Right lobe of liver (tissue), 6 donors: ENCODE data around the gene DHRS1. TPM values are rescaled to one million over a fixed set of nuclear protein-coding genes. Genes with fewer than 3 reads are reported as not detected.
A peak's percentile ranks its signal among the peaks of the same experiment; 100 is the strongest.
"Not testable (repeated sequence)": the region's sequence is repeated elsewhere in the genome, so short reads cannot be mapped to it uniquely, and the experiment has no call there.

Experiments
- ATAC-seq, 4 donors: fragments of 200-7000 bp; cut with Tn5 transposase; one replicate each; pipeline ENCODE4 v1.9.1; 2020; ENCODE audit warnings: mild to moderate bottlenecking in 4 of 4, moderate library complexity in 4 of 4
- DNase-seq, 3 donors: peaks; one replicate each; pipeline ENCODE4 v3.0.0-alpha.2; 2020
- H3K27ac ChIP-seq, 3 donors: fragments of 200-600 bp; one replicate each; pipeline ENCODE4 v1.8.0; 2022
- H3K27me3 ChIP-seq, 2 donors: fragments of 200-600 bp; one replicate each; pipeline ENCODE4 v1.8.0; 2022
- H3K36me3 ChIP-seq, 4 donors: fragments of 200-600 bp; sonication (generic) in 1 of 4; one replicate each; pipeline versions ENCODE4 v1.5.1 to v1.8.0; 2017 to 2022; ENCODE audit warnings: control low read depth in 1 of 4
- H3K4me1 ChIP-seq, 4 donors: fragments of 200-600 bp; sonication (generic) in 1 of 4; one replicate each; pipeline versions ENCODE4 v1.5.1 to v1.8.0; 2017 to 2022; ENCODE audit warnings: control low read depth in 1 of 4
- H3K4me3 ChIP-seq, 3 donors: fragments of 200-600 bp; one replicate each; pipeline ENCODE4 v1.8.0; 2022
- H3K9me3 ChIP-seq, 4 donors: fragments of 200-600 bp; sonication (generic) in 1 of 4; one replicate each; pipeline versions ENCODE4 v1.5.1 to v1.8.0; 2017 to 2022; ENCODE audit warnings: control low read depth in 1 of 4
- POLR2A ChIP-seq: fragments of 450-650 bp; IDR thresholded peaks from one replicate; pipeline ENCODE4 v1.6.1; 2017; ENCODE audit warnings: antibody characterized with exemption, mild to moderate bottlenecking
- WGBS: methylation state at CpG from one replicate; pipeline ENCODE4 v1.1.6; 2018; ENCODE audit warnings: low coverage, low lambda C conversion rate; ENCODE audit not compliant: insufficient coverage; ENCODE audit errors: missing lambda C conversion rate; 5-methylcytosine and 5-hydroxymethylcytosine counted together
- intact Hi-C, 2 donors: fragments of 100-400 bp; cut with DNase I; formaldehyde crosslinking; loops; one replicate each; pipeline versions ENCODE4 v1.11.2 to v1.14.1; 2022
- total RNA-seq, 6 experiments: library from RNA; depleted of rRNA in 2 of 6; stranded (reverse); fragments of >200 nt in 2 of 6; fragmentation: NEBNext Ultra II Directional in 3 of 6; extraction: Animal tissue kit (Norgen Biotek cat#: 25700) in 3 of 6; gene quantifications; one replicate each; pipeline versions ENCODE4 v1.1.0 to v1.2.4, GENCODE V29; 2016 to 2023
- TF ChIP-seq, protein P1 (sequence below), 4 donors: fragments of 200-600 bp in 3 of 4; fragments of 450-650 bp in 1 of 4; IDR thresholded peaks; one replicate each; pipeline versions ENCODE4 v1.5.1 to v1.8.0; 2016 to 2022; ENCODE audit warnings: antibody characterized with exemption in 4 of 4, mild to moderate bottlenecking in 2 of 4
- donor health status: DM: no; HTN: yes; CAD: no.
- donor health status: DM: no; HTN: no; CAD: no.
- donor health status: DM: no; HTN: no; CAD: no.
- donor health status: DM: no; HTN: yes; CAD: no.
- donor health status: DM: no; HTN: yes; CAD: no.

DHRS1 gene
- total RNA-seq, 6 experiments from 2014 or later = 49.1 to 89.3 (median 60.1) TPM

- intact Hi-C loops = no loop called here
- H3K9me3 ChIP-seq = no peaks in the 10 kb centered on the region
- ATAC-seq (no peak), DNase-seq (no peak)
- no peak overlapping the region for H3K27ac ChIP-seq
- no peaks in the 10 kb centered on the region for H3K27me3 ChIP-seq
- TF ChIP-seq POLR2A = no peak
- TF ChIP-seq, protein P1, sequence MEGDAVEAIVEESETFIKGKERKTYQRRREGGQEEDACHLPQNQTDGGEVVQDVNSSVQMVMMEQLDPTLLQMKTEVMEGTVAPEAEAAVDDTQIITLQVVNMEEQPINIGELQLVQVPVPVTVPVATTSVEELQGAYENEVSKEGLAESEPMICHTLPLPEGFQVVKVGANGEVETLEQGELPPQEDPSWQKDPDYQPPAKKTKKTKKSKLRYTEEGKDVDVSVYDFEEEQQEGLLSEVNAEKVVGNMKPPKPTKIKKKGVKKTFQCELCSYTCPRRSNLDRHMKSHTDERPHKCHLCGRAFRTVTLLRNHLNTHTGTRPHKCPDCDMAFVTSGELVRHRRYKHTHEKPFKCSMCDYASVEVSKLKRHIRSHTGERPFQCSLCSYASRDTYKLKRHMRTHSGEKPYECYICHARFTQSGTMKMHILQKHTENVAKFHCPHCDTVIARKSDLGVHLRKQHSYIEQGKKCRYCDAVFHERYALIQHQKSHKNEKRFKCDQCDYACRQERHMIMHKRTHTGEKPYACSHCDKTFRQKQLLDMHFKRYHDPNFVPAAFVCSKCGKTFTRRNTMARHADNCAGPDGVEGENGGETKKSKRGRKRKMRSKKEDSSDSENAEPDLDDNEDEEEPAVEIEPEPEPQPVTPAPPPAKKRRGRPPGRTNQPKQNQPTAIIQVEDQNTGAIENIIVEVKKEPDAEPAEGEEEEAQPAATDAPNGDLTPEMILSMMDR (IDR thresholded peaks at IDR 0.05) = no peak
- no peaks in the 10 kb centered on the region for H3K36me3 ChIP-seq
- peaks cover 0 to 18% (median 8%) of the 10 kb centered on the region in 4 donors for H3K4me1 ChIP-seq
- H3K4me3 ChIP-seq = no peak overlapping the region
- 0% methylated on average over 1 of the region's 12 CpGs for WGBS
Measured at GRCh38 chr14:24329073-24329663, 29.6 kb upstream of the DHRS1 start.

GRCh38 chr14:24327914-24328313 is 28.3 kb upstream of the DHRS1 start:
- H3K4me1 ChIP-seq, H3K4me3 ChIP-seq, intact Hi-C loops, H3K9me3 ChIP-seq, H3K36me3 ChIP-seq, ATAC-seq, H3K27ac ChIP-seq, H3K27me3 ChIP-seq: not testable (repeated sequence)
- DNase-seq = peak in 1 of 3 donors; percentile 63
- TF ChIP-seq, protein P1 (IDR thresholded peaks at IDR 0.05) = peak; percentile 58 to 68 (median 59)
- WGBS = 0% methylated on average over 8 of the region's 9 CpGs

GRCh38 chr14:24327303-24327702 is 27.7 kb upstream of the DHRS1 start:
- peak overlapping the region in 1 of 3 donors; percentile 5 for H3K27ac ChIP-seq
- peaks cover 0 to 1% (median under 1%) of the 10 kb centered on the region in 4 donors for H3K4me1 ChIP-seq
- no peak overlapping the region for H3K4me3 ChIP-seq
- no peaks in the 10 kb centered on the region for H3K36me3 ChIP-seq
- no peak for TF ChIP-seq POLR2A
- TF ChIP-seq, protein P1 (IDR thresholded peaks at IDR 0.05) = no peak
- H3K27me3 ChIP-seq = no peaks in the 10 kb centered on the region
- ATAC-seq = peak; percentile 5 to 38 (median 24)
- intact Hi-C loops = no loop called here
- H3K9me3 ChIP-seq = no peaks in the 10 kb centered on the region
- no CpG with 5 or more reads among the region's 2 CpGs for WGBS
- no peak for DNase-seq

DNA sequence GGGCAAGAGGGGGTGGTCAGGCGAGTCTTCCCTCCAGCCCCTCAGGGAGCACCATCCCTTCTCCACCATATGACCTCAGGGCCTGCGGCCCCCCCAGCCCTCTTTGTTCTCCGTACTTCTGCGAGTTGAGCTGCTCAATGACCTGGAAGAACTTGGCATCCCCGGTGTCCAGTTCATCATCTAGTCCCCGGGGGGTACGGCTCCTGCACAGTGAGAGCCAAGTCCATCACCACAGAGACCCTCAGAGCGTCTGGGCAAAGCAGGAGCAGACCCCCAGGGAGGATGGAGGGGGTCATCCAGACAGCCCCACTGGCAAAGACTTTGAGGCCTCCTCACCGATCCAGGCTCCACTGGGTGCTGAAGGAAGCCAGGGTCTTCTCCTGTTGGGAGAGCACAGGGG is 26.4 kb upstream of the DHRS1 start:
- no peak overlapping the region for H3K4me3 ChIP-seq
- H3K27me3 ChIP-seq = no peaks in the 10 kb centered on the region
- WGBS = 68% methylated on average over 6 of the region's 9 CpGs
- intact Hi-C loops = no loop called here
- ATAC-seq (no peak), DNase-seq (no peak)
- TF ChIP-seq POLR2A = no peak
- TF ChIP-seq, protein P1 (IDR thresholded peaks at IDR 0.05) = no peak
- no peak overlapping the region for H3K27ac ChIP-seq
- no peaks in the 10 kb centered on the region for H3K9me3 ChIP-seq
- no peaks in the 10 kb centered on the region for H3K4me1 ChIP-seq
- H3K36me3 ChIP-seq = no peaks in the 10 kb centered on the region
